G401 (cell line): ENCODE data around the gene OR2AT4. TPM values are rescaled to one million over a fixed set of nuclear protein-coding genes. Genes with fewer than 3 reads are reported as not detected.

Source experiments
- DNase-seq: peaks from one replicate; pipeline ENCODE4 v3.0.0-alpha.2; 2015; ENCODE audit warnings: low spot score
- in situ Hi-C: cut with HindIII; loops from 2 replicates; pipeline ENCODE4 v1.10.0; 2016; ENCODE audit warnings: low sequenced_read_pairs, mixed read lengths
- total RNA-seq: library from RNA; depleted of rRNA; stranded (reverse); fragments of >200 nt; shearing (Covaris generic); gene quantifications from 2 replicates; pipeline ENCODE4 v1.2.3, GENCODE V29; 2014; rRNA removed

OR2AT4 gene
- total RNA-seq, 1 experiment from 2014 or later: not detected

- in situ Hi-C loops: no loop called here
- no peak for DNase-seq
Measured at GRCh38 chr11:75041263-75041662, 55.4 kb downstream of the OR2AT4 start.

- DNase-seq: no peak
- in situ Hi-C loops: no loop called here
Measured at GRCh38 chr11:75040167-75040770, 56.4 kb downstream of the OR2AT4 start.

- DNase-seq: peak; percentile 50
- in situ Hi-C loops: no loop called here
Measured at GRCh38 chr11:75035911-75036565, 60.6 kb downstream of the OR2AT4 start.

- in situ Hi-C loops: no loop called here
- no peak for DNase-seq
Measured at GRCh38 chr11:75035256-75035655, 61.4 kb downstream of the OR2AT4 start.

- in situ Hi-C loops: no loop called here
- no peak for DNase-seq
Measured at GRCh38 chr11:75033916-75034315, 62.8 kb downstream of the OR2AT4 start.

GRCh38 chr11:75032550-75032935, 64.1 kb downstream of the OR2AT4 start:
- no peak for DNase-seq
- in situ Hi-C loops: no loop called here

GRCh38 chr11:75031771-75032549, 64.7 kb downstream of the OR2AT4 start:
- in situ Hi-C loops: no loop called here
- peak; percentile 14 for DNase-seq

Other genes with a start within 250 kb of the OR2AT4 start
- gene XRRA1, start 147.8 kb downstream of the OR2AT4 start, total RNA-seq: 2.9 and 9.7 TPM in 2 replicates
- gene SPCS2, start 147.6 kb downstream of the OR2AT4 start, total RNA-seq: 17.0 and 29.7 TPM in 2 replicates
- 6.5 and 10.0 TPM in 2 replicates for gene NEU3, start 107.9 kb downstream of the OR2AT4 start, total RNA-seq
- not detected in 2 replicates for gene SLCO2B1, start 54.2 kb upstream of the OR2AT4 start, total RNA-seq
- not detected in 2 replicates for gene TPBGL, start 143.9 kb upstream of the OR2AT4 start, total RNA-seq